Dedifferentiated amniotic fluid mesenchymal stem cell (primary cell): Measurements from ENCODE around the gene CDC25B.
"Not testable (repeated sequence)": the region's sequence is repeated elsewhere in the genome, so short reads cannot be mapped to it uniquely, and the experiment has no call there.

ENCODE experiments used
- DNase-seq: peaks from one replicate; pipeline ENCODE4 v3.0.0-alpha.2; 2016; ENCODE audit errors: extremely low spot score

The CDC25B gene

DNA sequence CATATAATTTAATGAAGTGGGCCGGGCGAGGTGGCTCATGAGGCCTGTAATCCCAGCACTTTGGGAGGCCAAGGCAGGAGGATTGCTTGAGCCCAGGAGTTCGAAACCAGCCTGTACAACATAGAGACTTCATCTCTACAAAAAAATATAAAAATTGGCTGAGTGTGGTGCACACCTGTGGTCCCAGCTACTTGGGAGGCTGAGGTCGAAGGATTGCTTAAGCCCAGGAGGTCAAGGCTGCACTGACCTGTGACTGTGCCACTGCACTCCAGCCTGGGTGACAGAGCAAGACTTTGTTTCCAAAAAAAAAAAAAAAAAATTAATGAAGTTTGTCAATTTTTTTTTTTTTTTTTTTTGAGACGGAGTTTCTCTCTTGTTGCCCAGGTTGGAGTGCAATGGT, 33.8 kb downstream of the CDC25B start:
- not testable (repeated sequence) for DNase-seq

DNA sequence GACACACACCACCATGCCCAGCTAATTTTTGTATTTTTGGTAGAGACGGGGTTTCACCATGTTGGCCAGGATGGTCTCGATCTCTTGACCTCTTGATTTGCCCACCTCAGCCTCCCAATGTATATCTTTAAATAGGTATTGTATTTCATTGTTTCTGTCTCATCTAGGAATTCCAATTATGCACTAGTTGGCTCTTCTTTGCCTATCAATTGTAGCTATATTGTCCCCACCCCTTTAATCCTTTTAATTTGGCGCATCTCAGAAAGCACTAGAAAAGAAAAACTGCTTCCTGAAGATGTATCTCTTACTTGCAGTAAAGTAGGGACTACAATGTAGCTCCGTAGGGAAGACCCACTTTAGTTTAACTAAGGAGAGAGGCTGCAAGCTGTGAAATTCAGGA, 40.0 kb downstream of the CDC25B start:
- no peak for DNase-seq

DNA sequence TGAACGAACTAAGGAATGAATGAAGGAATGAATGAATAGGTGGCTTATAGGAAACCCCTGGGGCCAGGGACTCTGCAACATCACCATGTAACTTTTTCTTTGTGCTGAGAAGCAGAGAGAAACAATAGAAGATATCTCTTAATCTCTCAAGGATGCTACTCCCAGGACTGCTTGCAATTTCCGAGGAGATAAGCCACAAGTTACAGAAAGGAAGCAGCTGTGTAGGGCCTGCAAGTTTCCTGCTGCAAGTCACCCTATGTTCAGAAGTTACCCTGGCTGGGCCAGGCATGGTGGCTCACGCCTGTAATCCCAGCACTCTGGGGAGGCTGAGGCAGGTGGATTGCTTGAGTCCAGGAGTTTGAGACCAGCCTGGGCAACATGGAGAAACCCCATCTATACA, 43.2 kb downstream of the CDC25B start:
- DNase-seq, result no peak

DNA sequence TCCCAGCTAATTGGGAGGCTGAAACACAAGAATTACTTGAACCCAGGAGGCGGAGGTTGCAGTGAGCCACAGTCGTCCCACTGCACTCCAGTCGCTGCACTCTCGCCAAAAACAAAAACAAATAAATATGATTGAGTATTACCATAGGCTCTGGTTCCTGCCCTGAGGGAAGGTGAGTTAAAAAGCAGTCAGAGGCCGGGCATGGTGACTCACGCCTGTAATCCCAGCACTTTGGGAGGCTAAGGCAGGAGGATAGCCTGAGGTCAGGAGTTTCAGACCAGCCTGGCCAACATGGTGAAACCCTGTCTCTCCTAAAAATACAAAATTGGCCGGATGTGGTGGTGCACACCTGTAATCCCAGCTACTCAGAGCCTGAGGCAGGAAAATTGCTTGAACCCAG, 44.1 kb downstream of the CDC25B start:
- not testable (repeated sequence) for DNase-seq

DNA sequence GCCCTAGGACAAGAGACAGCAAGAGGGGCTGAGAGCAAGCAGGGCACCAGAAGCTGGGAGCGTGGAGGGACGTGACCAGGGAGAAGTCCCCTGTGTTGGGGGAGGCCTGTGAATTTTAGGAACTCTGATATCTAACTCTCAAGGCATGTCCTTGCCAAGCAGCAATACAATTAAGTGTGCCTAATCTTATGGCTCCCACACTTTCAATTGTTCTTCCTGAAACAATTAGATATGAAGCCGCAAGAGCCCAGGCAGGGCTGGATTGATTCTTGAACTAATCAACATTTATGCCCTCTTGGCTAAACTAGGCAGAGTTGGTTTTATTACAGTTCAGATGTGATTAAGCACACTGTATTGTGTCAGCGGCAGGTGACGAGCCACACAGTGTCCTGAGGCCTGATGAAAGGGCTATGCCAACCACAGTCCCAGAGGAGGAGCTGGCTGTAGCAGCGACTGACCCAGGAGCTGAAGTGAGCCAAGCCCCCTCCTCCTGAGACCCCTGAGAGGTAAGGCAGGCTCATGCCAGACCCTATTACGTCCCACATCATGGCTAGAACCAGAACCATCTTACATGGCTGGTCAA, 46.3 kb downstream of the CDC25B start:
- DNase-seq, result no peak

DNA sequence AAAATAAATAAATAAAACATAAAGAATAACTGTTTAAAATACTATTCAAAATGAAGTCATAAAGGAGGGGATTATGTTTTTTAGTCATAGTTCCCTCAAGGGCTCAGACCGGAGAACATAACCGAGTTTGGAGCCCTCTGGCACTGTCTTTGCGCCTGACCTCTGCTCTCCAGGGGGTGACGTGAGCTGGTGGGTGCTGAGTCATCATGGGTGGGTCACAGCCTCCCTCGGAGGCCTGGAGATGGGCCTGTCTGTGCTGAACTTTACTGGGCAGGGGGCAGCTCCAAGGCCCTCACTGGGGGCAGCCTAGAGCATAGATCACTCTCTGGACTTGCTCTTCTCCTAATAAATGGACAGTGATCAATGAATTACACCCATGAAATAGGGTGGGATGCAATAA, 47.4 kb downstream of the CDC25B start:
- no peak for DNase-seq

DNA sequence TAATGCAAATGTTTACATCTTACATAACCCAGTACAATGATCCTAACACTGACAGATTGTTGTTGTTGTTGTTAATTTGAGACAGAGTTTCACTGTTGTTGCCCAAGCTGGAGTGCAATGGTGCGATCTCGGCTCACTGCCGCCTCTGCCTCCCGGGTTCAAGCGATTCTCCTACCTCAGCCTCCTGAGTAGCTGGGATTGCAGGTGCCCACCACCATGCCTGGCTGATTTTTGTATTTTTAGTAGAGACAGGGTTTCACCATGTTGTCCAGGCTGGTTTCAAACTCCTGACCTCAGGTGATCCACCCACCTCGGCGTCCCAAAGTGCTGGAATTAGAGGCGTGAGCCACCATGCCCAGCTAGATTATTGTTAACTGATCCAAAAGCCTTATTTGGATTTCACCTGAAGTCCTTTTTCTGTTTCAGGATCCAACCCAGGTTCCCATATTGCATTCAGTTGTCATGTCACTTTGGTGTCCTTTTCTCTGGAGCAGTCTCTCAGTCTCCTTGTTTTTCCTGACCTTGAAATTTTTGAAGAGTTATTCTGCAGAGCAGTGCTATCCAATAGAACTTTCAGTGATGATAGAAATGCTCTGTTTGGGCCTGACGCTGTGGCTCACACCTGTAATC, 48.0 kb downstream of the CDC25B start:
- DNase-seq, result not testable (repeated sequence)

DNA sequence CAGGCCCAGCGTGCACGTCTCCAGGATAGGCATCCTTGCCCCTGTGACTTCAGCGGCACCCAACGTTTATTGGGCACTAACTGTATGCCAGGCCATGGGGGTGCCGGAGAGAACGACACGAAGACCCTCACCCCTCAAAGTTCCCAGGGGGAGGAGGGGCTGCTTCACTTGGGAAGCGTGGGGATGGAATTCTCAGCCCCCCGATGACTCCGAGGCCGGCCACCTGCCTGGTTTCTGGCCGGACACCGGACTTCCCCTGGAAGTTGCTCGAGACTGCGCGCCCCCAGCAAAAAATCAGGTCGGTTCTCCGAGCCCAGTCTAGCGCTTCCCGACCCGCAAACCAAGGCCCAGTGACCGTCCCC, 50.2 kb downstream of the CDC25B start:
- DNase-seq, result no peak

DNA sequence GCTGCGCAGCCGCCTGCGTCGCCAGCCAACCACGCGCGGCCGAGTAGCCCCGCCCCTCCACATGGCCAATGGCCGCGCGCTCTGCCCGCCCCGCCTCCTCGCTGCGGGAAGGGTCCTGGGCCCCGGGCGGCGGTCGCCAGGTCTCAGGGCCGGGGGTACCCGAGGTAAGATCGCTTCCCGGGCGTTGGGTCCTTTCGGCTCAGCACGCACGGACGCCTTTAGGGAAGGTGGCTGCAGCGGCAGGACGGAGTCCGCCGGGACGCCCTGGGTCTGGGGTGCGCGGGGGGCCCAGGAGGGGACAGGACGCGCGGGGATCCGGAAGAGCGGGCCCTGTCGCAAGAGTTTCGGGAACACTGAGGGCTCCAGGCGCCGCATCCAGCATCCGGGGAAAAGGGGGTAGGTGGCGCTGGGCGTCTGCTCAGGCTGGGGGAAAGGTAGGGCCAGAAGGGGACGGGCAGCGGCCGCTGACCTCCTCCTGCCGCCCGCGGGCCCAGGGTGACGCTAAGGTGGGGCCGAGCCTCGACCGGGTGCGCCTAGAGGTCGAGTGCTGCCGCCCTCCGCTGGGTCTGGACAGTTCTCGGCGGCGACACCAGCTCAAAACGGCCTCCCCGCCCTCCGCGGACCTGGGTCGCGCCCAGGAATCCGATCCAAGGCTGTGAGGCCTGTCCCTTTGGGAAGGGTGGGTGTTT, 50.8 kb downstream of the CDC25B start, which contains the start of gene MAVS:
Gene MAVS, plus strand, starts transcription at position 95 of the 689 bp plus-strand sequence. CDS start 7,791 bp downstream, outside the sequence.
- DNase-seq, result peak; percentile 68

DNA sequence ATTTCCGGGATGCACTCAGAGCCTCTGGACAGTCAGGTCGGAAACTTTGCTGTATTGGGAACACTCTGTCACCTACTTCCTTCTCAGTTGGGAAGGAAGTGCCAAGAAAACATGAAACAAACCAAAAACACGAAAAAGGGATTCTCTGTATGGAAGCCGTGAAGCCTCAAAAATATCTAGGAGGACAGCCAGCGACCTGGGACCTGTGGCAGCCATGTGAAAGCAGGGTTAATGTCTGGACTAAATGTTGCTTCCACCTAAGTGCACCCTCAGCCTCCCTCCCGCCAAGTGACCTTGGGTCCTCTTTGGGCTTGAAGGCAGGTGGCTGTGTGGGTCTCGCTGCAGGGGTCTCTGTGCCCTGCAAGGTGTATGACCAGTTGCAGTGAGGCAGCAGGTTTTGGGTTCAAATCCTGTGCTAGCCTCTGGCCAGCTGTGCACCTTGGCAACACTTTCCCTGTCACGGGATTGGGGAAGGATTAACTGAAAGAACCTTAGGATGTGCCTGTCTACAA, 51.4 kb downstream of the CDC25B start:
- no peak for DNase-seq

DNA sequence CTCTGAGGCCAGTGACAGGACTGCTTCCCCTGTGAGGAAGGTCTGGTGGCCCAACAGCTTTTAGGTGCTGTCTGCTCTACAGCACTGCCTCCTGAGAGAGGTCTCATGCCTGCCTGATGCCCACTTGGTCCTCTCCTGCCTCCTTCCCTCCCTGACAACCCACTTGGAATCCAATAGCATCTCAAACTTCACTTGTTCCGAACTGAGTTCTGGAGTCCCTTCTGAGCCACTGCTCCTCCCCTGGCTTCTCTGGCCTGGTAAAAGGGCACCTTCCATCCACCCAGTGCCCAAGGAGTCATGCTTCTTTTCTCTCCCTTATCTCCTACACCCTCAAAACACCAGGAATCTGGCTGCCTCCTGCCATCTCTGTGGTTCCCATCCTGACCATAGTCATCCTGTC, 52.5 kb downstream of the CDC25B start:
- no peak for DNase-seq

DNA sequence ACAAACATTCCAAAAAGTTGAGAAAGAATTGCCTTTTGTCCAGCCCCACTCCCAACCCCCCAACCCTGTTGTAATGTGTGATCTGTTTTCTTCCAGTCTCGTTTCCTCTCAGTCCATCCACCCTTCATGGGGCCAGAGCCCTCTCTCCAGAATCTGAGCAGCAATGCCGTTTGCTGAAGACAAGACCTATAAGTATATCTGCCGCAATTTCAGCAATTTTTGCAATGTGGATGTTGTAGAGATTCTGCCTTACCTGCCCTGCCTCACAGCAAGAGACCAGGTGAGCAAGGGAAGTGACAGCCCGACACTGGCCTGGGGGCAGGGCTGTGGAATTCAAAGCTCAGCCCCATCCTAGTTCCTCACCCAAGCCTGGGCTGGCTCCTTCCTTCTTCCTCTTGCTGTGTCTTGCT, 58.4 kb downstream of the CDC25B start:
- no peak for DNase-seq
